IMR-90 (cell line): ENCODE results near the gene TENM3. TPM values are rescaled to one million over a fixed set of nuclear protein-coding genes. Genes with fewer than 3 reads are reported as not detected.

Experiments
- ATAC-seq: fragments of 200-7000 bp; cut with Tn5 transposase; 2 replicates; pipeline ENCODE4 v1.9.1; 2020; ENCODE audit warnings: low read depth, mild to moderate bottlenecking, moderate library complexity
- BruUV-seq: library from RNA; stranded (reverse); fragments of 400-500 nt; replicated peaks from 2 replicates; lab custom pipeline; 2021; lab: Mats Ljungman, UMichigan
- CTCF ChIA-PET: fragments of 300-600 bp; formaldehyde crosslinking; extraction: SDS; loops from one replicate; lab custom pipeline; 2021; ENCODE audit warnings: antibody characterized with exemption; lab: Yijun Ruan, JAX
- POLR2A ChIA-PET: fragments of 300-600 bp; sonication (Branson Sonifier 250); formaldehyde crosslinking; loops from one replicate; lab custom pipeline; 2022; ENCODE audit warnings: antibody characterized with exemption; ENCODE audit not compliant: unreplicated experiment; lab: Charles Lee
- DNase-seq: peaks from one replicate; pipeline ENCODE4 v3.0.0; 2013
- H2AFZ ChIP-seq: replicated peaks from 2 replicates; pipeline ENCODE3; 2013; ENCODE audit warnings: low read length, mild to moderate bottlenecking; ENCODE audit not compliant: poor library complexity
- H2AK5ac ChIP-seq: 2 replicates; pipeline ENCODE4 v1.6.1; 2013; ENCODE audit warnings: low read depth, low read length, inconsistent platforms
- H2AK9ac ChIP-seq: replicated peaks from 2 replicates; pipeline ENCODE3; 2013; ENCODE audit warnings: mild to moderate bottlenecking, low read depth, low read length, moderate library complexity; ENCODE audit not compliant: poor library complexity
- H2BK120ac ChIP-seq: 2 replicates; pipeline ENCODE4 v1.6.1; 2013; ENCODE audit warnings: low read depth, low read length, inconsistent platforms
- H2BK15ac ChIP-seq: 3 replicates; pipeline ENCODE4 v1.6.1; 2013; ENCODE audit warnings: low read depth, low read length, inconsistent platforms
- H2BK20ac ChIP-seq: 2 replicates; pipeline ENCODE4 v1.6.1; 2013; ENCODE audit warnings: low read depth, mild to moderate bottlenecking, inconsistent platforms, low read length, moderate library complexity
- H2BK5ac ChIP-seq: 2 replicates; pipeline ENCODE4 v1.6.1; 2013; ENCODE audit warnings: mild to moderate bottlenecking, low read depth, low read length, inconsistent platforms; ENCODE audit not compliant: poor library complexity, severe bottlenecking
- H3K14ac ChIP-seq: replicated peaks from 2 replicates; pipeline ENCODE4 v1.6.1; 2013; ENCODE audit warnings: low read depth, low read length, inconsistent platforms
- H3K18ac ChIP-seq: 2 replicates; pipeline ENCODE4 v1.6.1; 2013; ENCODE audit warnings: low read depth, low read length, control low read depth
- H3K23ac ChIP-seq: 2 replicates; pipeline ENCODE4 v1.6.1; 2013; ENCODE audit warnings: low read depth, low read length, inconsistent platforms
- H3K27ac ChIP-seq: 2 replicates; pipeline ENCODE4 v1.5.1; 2013; ENCODE audit warnings: mild to moderate bottlenecking, control low read depth, low read length; ENCODE audit not compliant: insufficient read depth
- H3K27me3 ChIP-seq: 2 replicates; pipeline ENCODE4 v1.6.1; 2013; ENCODE audit warnings: low read length; ENCODE audit not compliant: control insufficient read depth, insufficient read depth
- H3K36me3 ChIP-seq: 2 replicates; pipeline ENCODE4 v1.6.1; 2013; ENCODE audit warnings: low read length, mixed read lengths; ENCODE audit not compliant: control insufficient read depth, insufficient read depth
- H3K4ac ChIP-seq: 2 replicates; pipeline ENCODE4 v1.6.1; 2013; ENCODE audit warnings: low read depth, low read length, inconsistent platforms
- H3K4me1 ChIP-seq: 2 replicates; pipeline ENCODE4 v1.6.1; 2013; ENCODE audit warnings: low read length, mixed read lengths; ENCODE audit not compliant: control insufficient read depth, insufficient read depth
- H3K4me2 ChIP-seq: 2 replicates; pipeline ENCODE4 v1.6.1; 2013; ENCODE audit warnings: low read depth, mild to moderate bottlenecking, control low read depth, low read length, moderate library complexity
- H3K4me3 ChIP-seq: 2 replicates; pipeline ENCODE4 v1.5.1; 2013; ENCODE audit warnings: low read depth, mild to moderate bottlenecking, control low read depth, low read length, moderate library complexity; ENCODE audit not compliant: insufficient read depth
- H3K56ac ChIP-seq: 2 replicates; pipeline ENCODE4 v1.6.1; 2013; ENCODE audit warnings: low read length, inconsistent platforms; ENCODE audit not compliant: insufficient read depth; ENCODE audit errors: extremely low read depth
- H3K79me1 ChIP-seq, 2 experiments: 2 replicates each; pipeline ENCODE4 v1.6.1; 2013; ENCODE audit warnings: low read length in 2 of 2, inconsistent platforms in 1 of 2, low read depth in 1 of 2
- H3K9ac ChIP-seq: 2 replicates; pipeline ENCODE4 v1.6.1; 2013; ENCODE audit warnings: low read depth, low read length, control low read depth
- H3K9me1 ChIP-seq: 2 replicates; pipeline ENCODE4 v1.6.1; 2013; ENCODE audit warnings: low read length, inconsistent platforms; ENCODE audit not compliant: insufficient read depth
- H3K9me3 ChIP-seq: 2 replicates; pipeline ENCODE4 v1.6.1; 2013; ENCODE audit warnings: low read length; ENCODE audit not compliant: control insufficient read depth, insufficient read depth
- H4K20me1 ChIP-seq: 2 replicates; pipeline ENCODE4 v1.6.1; 2013; ENCODE audit warnings: low read length, inconsistent platforms; ENCODE audit not compliant: insufficient read depth
- H4K5ac ChIP-seq: 2 replicates; pipeline ENCODE4 v1.6.1; 2013; ENCODE audit warnings: mild to moderate bottlenecking, low read depth, low read length, control low read depth
- H4K8ac ChIP-seq, 2 experiments: 2 replicates each; pipeline ENCODE4 v1.6.1; 2013; ENCODE audit warnings: low read depth in 2 of 2, low read length in 2 of 2, control low read depth in 1 of 2, inconsistent platforms in 1 of 2
- H4K91ac ChIP-seq: 2 replicates; pipeline ENCODE4 v1.6.1; 2013; ENCODE audit warnings: low read depth, low read length, inconsistent platforms; ENCODE audit not compliant: insufficient read depth
- BHLHE40 ChIP-seq: fragments of 150-350 bp; IDR thresholded peaks from 2 replicates; pipeline ENCODE4 v1.6.1; 2016; ENCODE audit warnings: mild to moderate bottlenecking, low read depth, low read length
- CHD1 ChIP-seq: IDR thresholded peaks from 2 replicates; pipeline ENCODE4 v1.6.1; 2012; ENCODE audit warnings: low read depth, low read length, improper control_type of control experiment
- CTCF ChIP-seq: conservative IDR thresholded peaks from 2 replicates; pipeline ENCODE4 v1.5.1; 2012; ENCODE audit warnings: mild to moderate bottlenecking, low read depth, low read length, improper control_type of control experiment
- ELK1 ChIP-seq: fragments of 150-350 bp; IDR thresholded peaks from 2 replicates; pipeline ENCODE4 v1.6.1; 2016; ENCODE audit warnings: low read depth, mild to moderate bottlenecking, low read length, moderate library complexity, borderline replicate concordance
- FOS ChIP-seq: fragments of 150-350 bp; IDR thresholded peaks from 2 replicates; pipeline ENCODE4 v1.6.1; 2016; ENCODE audit warnings: low read depth, low read length
- MAFK ChIP-seq: IDR thresholded peaks from 2 replicates; pipeline ENCODE4 v1.6.1; 2012; ENCODE audit warnings: low read depth, low read length, improper control_type of control experiment
- MAZ ChIP-seq: IDR thresholded peaks from 2 replicates; pipeline ENCODE4 v1.6.1; 2012; ENCODE audit warnings: low read depth, mild to moderate bottlenecking, low read length, improper control_type of control experiment, moderate library complexity, borderline replicate concordance
- MXI1 ChIP-seq: IDR thresholded peaks from 2 replicates; pipeline ENCODE4 v1.6.1; 2012; ENCODE audit warnings: low read depth, mild to moderate bottlenecking, low read length, moderate library complexity, borderline replicate concordance
- POLR2A ChIP-seq: IDR thresholded peaks from 2 replicates; pipeline ENCODE4 v1.6.1; 2012; ENCODE audit warnings: mild to moderate bottlenecking, low read depth, low read length
- RAD21 ChIP-seq: IDR thresholded peaks from 2 replicates; pipeline ENCODE4 v1.6.1; 2012; ENCODE audit warnings: low read length, improper control_type of control experiment
- RCOR1 ChIP-seq: IDR thresholded peaks from 2 replicates; pipeline ENCODE4 v1.6.1; 2012; ENCODE audit warnings: mild to moderate bottlenecking, low read length, improper control_type of control experiment; ENCODE audit not compliant: insufficient replicate concordance
- RFX5 ChIP-seq: IDR thresholded peaks from 2 replicates; pipeline ENCODE4 v1.8.0; 2012; ENCODE audit warnings: low read depth, mild to moderate bottlenecking, low read length, moderate library complexity
- SMC3 ChIP-seq: fragments of 150-350 bp; IDR thresholded peaks from 2 replicates; pipeline ENCODE4 v1.6.1; 2016; ENCODE audit warnings: low read depth, mild to moderate bottlenecking, antibody characterized with exemption, low read length, moderate library complexity
- USF2 ChIP-seq: fragments of 150-350 bp; IDR thresholded peaks from 2 replicates; pipeline ENCODE4 v1.6.1; 2017; ENCODE audit warnings: mild to moderate bottlenecking, antibody characterized with exemption, low read length, low read depth
- WGBS, 2 experiments: methylation state at CpG; one replicate each; pipeline versions ENCODE4 v1.1.5 to v1.1.7; 2013; ENCODE audit warnings: missing lambda C conversion rate in 2 of 2; ENCODE audit not compliant: insufficient read length in 1 of 2; ENCODE audit errors: extremely low coverage in 2 of 2; 5-methylcytosine and 5-hydroxymethylcytosine counted together
- dilution Hi-C: fragments of 300-500 bp; cut with HindIII; formaldehyde crosslinking; loops from one replicate; pipeline ENCODE4 v1.14.3; 2018; ENCODE audit warnings: low sequenced_read_pairs; ENCODE audit not compliant: unreplicated experiment
- in situ Hi-C: fragments of 300-500 bp; cut with MboI; formaldehyde crosslinking; loops from 3 replicates; pipeline ENCODE4 v1.14.3; 2019; ENCODE audit warnings: low sequenced_read_pairs, inconsistent platforms, mixed read lengths
- intact Hi-C: fragments of 100-400 bp; cut with micrococcal nuclease; formaldehyde crosslinking; loops from 2 replicates; pipeline ENCODE4 v1.10.0; 2022
- polyA plus RNA-seq, 3 experiments: library from polyadenylated mRNA; depleted of rRNA; stranded (reverse); fragments of >200 nt; gene quantifications; 2 replicates each; pipeline ENCODE4 v1.2.3, GENCODE V29; 2012; ENCODE audit warnings: low replicate concordance in 1 of 3
- total RNA-seq: library from RNA; depleted of rRNA; stranded (reverse); fragments of >200 nt; gene quantifications from 2 replicates; pipeline ENCODE4 v1.2.3, GENCODE V29; 2012

Gene TENM3
- total and polyA plus RNA-seq, 2 of the 4 experiments (the other 2 are of a cell fraction), result 29.9 to 173 TPM

- Histone ChIP-seq H2BK15ac (no peak overlapping the region), H4K91ac (no peak overlapping the region), H3K4me1 (no peaks in the 10 kb centered on the region), H3K9me3 (no peaks in the 10 kb centered on the region), H3K23ac (no peak overlapping the region), H2BK5ac (no peak overlapping the region), H2AK5ac (no peak overlapping the region), H3K9ac (no peak overlapping the region), H4K5ac (no peak overlapping the region), H3K18ac (no peak overlapping the region), H2BK120ac (no peak overlapping the region), H3K79me1 (no peaks in the 10 kb centered on the region), H2AFZ (no peak overlapping the region), H3K56ac (no peak overlapping the region), H3K36me3 (no peaks in the 10 kb centered on the region; the same call in 1 of the 2 replicates), H3K27ac (no peak overlapping the region), H3K27me3 (no peaks in the 10 kb centered on the region), H3K9me1 (no peaks in the 10 kb centered on the region), H4K8ac (no peak overlapping the region), H2BK20ac (no peak overlapping the region), H3K14ac (no peak overlapping the region), H3K4me2 (no peak overlapping the region), H2AK9ac (no peak overlapping the region), H3K4ac (no peak overlapping the region), H3K4me3 (no peak overlapping the region), H4K20me1 (no peaks in the 10 kb centered on the region)
- ChIA-PET POLR2A (no interaction called here), CTCF (no interaction called here)
- intact Hi-C loops (no loop called here), dilution Hi-C loops (no loop called here), in situ Hi-C loops (no loop called here)
- no TSS peak for BruUV-seq
- 100% methylated on average over 1 of the region's 6 CpGs; no CpG with 5 or more reads in 1 of the 2 experiments for WGBS, 2 experiments
- ATAC-seq (no peak), DNase-seq (no peak)
- TF ChIP-seq POLR2A (no peak), ELK1 (no peak), CTCF (no peak), MAFK (no peak), RFX5 (no peak), MXI1 (no peak), CHD1 (no peak), RAD21 (no peak), SMC3 (no peak), USF2 (no peak), MAZ (no peak), BHLHE40 (no peak), FOS (no peak), RCOR1 (no peak)
These were observed 543.8 kb downstream of the TENM3 start for GRCh38 chr4:182786991-182787390.
